Activated B cell treated with CpG ODN at 0.5 μM for 24 hours (primary cell): Measurements from ENCODE around the gene SLC4A2. TPM values are rescaled to one million over a fixed set of nuclear protein-coding genes. Genes with fewer than 3 reads are reported as not detected.

Experiments used
- ATAC-seq: fragments of 200-7000 bp; cut with Tn5 transposase; one replicate; pipeline ENCODE4 v1.10.0; 2021; ENCODE audit warnings: low read depth, mild to moderate bottlenecking, moderate library complexity
- CTCF ChIA-PET: fragments of 350-600 bp; sonication (Branson Sonifier 250); formaldehyde crosslinking; loops from one replicate; lab custom pipeline; 2021; ENCODE audit warnings: antibody characterized with exemption; lab: Charles Lee
- POLR2A ChIA-PET: fragments of 350-600 bp; sonication (Branson Sonifier 250); formaldehyde crosslinking; loops from one replicate; lab custom pipeline; 2021; ENCODE audit warnings: antibody characterized with exemption; lab: Charles Lee
- DNase-seq: peaks from one replicate; pipeline ENCODE4 v3.0.0; 2022
- H3K27ac Mint-ChIP-seq: one replicate; pipeline ENCODE4 v1.8.0; 2020; ENCODE audit warnings: mixed read lengths
- H3K27me3 Mint-ChIP-seq: one replicate; pipeline ENCODE4 v1.8.0; 2021; ENCODE audit warnings: mixed read lengths
- H3K36me3 Mint-ChIP-seq: one replicate; pipeline ENCODE4 v1.8.0; 2021; ENCODE audit warnings: low read depth, mixed read lengths
- H3K4me1 Mint-ChIP-seq: one replicate; pipeline ENCODE4 v1.8.0; 2021; ENCODE audit warnings: mixed read lengths
- H3K4me3 Mint-ChIP-seq: one replicate; pipeline ENCODE4 v1.8.0; 2020; ENCODE audit warnings: mild to moderate bottlenecking, mixed read lengths
- H3K9me3 Mint-ChIP-seq: one replicate; pipeline ENCODE4 v1.8.0; 2020; ENCODE audit warnings: mixed read lengths
- CTCF ChIP-seq: fragments of 200-600 bp; IDR thresholded peaks from one replicate; pipeline ENCODE4 v1.8.0; 2022; ENCODE audit warnings: antibody characterized with exemption, mild to moderate bottlenecking
- intact Hi-C: fragments of 100-400 bp; cut with micrococcal nuclease; formaldehyde crosslinking; loops from one replicate; pipeline ENCODE4 v1.15.1; 2024
- total RNA-seq: library from RNA; stranded (reverse); gene quantifications from 2 replicates; pipeline ENCODE4 v1.2.3, GENCODE V29; 2022

Gene SLC4A2
- total RNA-seq, 1 donor from 2014 or later, result 72.5 TPM

GRCh38 chr7:151095828-151096475 is 36.6 kb downstream of the SLC4A2 start:
- peaks cover 3% of the 10 kb centered on the region for H3K27me3 Mint-ChIP-seq
- ATAC-seq (no peak), DNase-seq (no peak)
- no peak overlapping the region for H3K4me3 Mint-ChIP-seq
- ChIA-PET POLR2A (no interaction called here), CTCF (no interaction called here)
- H3K27ac Mint-ChIP-seq, result no peak overlapping the region
- no peaks in the 10 kb centered on the region for H3K9me3 Mint-ChIP-seq
- intact Hi-C loops, result no loop called here
- TF ChIP-seq CTCF, result no peak
- H3K4me1 Mint-ChIP-seq, result no peaks in the 10 kb centered on the region
- H3K36me3 Mint-ChIP-seq, result no peaks in the 10 kb centered on the region

- TF ChIP-seq CTCF, result no peak
- no peaks in the 10 kb centered on the region for H3K36me3 Mint-ChIP-seq
- ChIA-PET CTCF (no interaction called here), POLR2A (no interaction called here)
- intact Hi-C loops, result no loop called here
- H3K4me1 Mint-ChIP-seq, result no peaks in the 10 kb centered on the region
- no peak overlapping the region for H3K27ac Mint-ChIP-seq
- H3K27me3 Mint-ChIP-seq, result no peaks in the 10 kb centered on the region
- ATAC-seq (no peak), DNase-seq (no peak)
- no peak overlapping the region for H3K4me3 Mint-ChIP-seq
- no peaks in the 10 kb centered on the region for H3K9me3 Mint-ChIP-seq
Measured at GRCh38 chr7:151099486-151100211, 40.3 kb downstream of the SLC4A2 start.

- no peaks in the 10 kb centered on the region for H3K9me3 Mint-ChIP-seq
- DNase-seq (no peak), ATAC-seq (no peak)
- H3K36me3 Mint-ChIP-seq, result no peaks in the 10 kb centered on the region
- H3K4me1 Mint-ChIP-seq, result no peaks in the 10 kb centered on the region
- H3K27me3 Mint-ChIP-seq, result no peaks in the 10 kb centered on the region
- no peak for TF ChIP-seq CTCF
- ChIA-PET POLR2A (no interaction called here), CTCF (no interaction called here)
- no peak overlapping the region for H3K4me3 Mint-ChIP-seq
- intact Hi-C loops, result no loop called here
- H3K27ac Mint-ChIP-seq, result no peak overlapping the region
Measured at GRCh38 chr7:151100921-151101320, 41.5 kb downstream of the SLC4A2 start.

- Mint-ChIP-seq H3K4me1 (no peaks in the 10 kb centered on the region), H3K36me3 (no peaks in the 10 kb centered on the region), H3K27me3 (peaks cover 2% of the 10 kb centered on the region), H3K9me3 (no peaks in the 10 kb centered on the region), H3K4me3 (no peak overlapping the region), H3K27ac (no peak overlapping the region)
- ChIA-PET POLR2A (interaction anchor here (0.6 kb wide), 1 partner anchor 1676 kb away, joined by 7 read pairs; no protein-coding TSS in a partner anchor), CTCF (no interaction called here)
- intact Hi-C loops, result no loop called here
- TF ChIP-seq CTCF, result no peak
- no peak for DNase-seq
- ATAC-seq, result no peak
Measured at GRCh38 chr7:151101621-151102396, 42.4 kb downstream of the SLC4A2 start.

- no peak for TF ChIP-seq CTCF
- DNase-seq (no peak), ATAC-seq (no peak)
- ChIA-PET CTCF (no interaction called here), POLR2A (no interaction called here)
- intact Hi-C loops, result no loop called here
- Mint-ChIP-seq H3K4me1 (no peaks in the 10 kb centered on the region), H3K27me3 (peaks cover 2% of the 10 kb centered on the region), H3K4me3 (no peak overlapping the region), H3K9me3 (no peaks in the 10 kb centered on the region), H3K36me3 (no peaks in the 10 kb centered on the region), H3K27ac (no peak overlapping the region)
Measured at GRCh38 chr7:151102991-151103390, 43.6 kb downstream of the SLC4A2 start.
